GM12873 (cell line): ENCODE measurements around the gene GALNT17.

Source experiments
- TF ChIP-seq, protein P1 (sequence below): IDR thresholded peaks from 2 replicates; pipeline ENCODE4 v1.5.1; 2012; ENCODE audit warnings: low read depth, mild to moderate bottlenecking, moderate library complexity, low read length, control low read depth; ENCODE audit not compliant: insufficient read depth; ENCODE audit errors: missing control alignments

Gene GALNT17

DNA sequence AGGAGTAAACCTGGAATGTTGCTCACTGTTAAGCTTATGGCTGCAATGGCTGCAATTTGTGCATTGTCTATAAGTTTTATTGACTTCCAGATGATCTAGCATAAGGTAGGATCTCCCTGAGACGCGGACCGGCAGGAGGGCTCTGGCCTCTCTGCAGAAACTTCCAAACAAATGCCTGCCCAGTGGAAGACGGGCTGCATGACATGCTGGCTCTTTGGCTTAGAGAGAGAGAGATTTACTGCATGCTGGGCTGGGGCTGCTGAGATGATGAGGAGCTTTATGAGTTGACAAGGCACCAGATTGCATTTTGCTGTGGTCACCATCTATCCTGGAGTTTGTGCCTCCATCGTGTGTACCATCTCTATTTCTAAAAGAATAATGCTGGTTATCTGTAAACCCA is 193.2 kb downstream of the GALNT17 start:
- TF ChIP-seq, protein P1, sequence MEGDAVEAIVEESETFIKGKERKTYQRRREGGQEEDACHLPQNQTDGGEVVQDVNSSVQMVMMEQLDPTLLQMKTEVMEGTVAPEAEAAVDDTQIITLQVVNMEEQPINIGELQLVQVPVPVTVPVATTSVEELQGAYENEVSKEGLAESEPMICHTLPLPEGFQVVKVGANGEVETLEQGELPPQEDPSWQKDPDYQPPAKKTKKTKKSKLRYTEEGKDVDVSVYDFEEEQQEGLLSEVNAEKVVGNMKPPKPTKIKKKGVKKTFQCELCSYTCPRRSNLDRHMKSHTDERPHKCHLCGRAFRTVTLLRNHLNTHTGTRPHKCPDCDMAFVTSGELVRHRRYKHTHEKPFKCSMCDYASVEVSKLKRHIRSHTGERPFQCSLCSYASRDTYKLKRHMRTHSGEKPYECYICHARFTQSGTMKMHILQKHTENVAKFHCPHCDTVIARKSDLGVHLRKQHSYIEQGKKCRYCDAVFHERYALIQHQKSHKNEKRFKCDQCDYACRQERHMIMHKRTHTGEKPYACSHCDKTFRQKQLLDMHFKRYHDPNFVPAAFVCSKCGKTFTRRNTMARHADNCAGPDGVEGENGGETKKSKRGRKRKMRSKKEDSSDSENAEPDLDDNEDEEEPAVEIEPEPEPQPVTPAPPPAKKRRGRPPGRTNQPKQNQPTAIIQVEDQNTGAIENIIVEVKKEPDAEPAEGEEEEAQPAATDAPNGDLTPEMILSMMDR = no peak

DNA sequence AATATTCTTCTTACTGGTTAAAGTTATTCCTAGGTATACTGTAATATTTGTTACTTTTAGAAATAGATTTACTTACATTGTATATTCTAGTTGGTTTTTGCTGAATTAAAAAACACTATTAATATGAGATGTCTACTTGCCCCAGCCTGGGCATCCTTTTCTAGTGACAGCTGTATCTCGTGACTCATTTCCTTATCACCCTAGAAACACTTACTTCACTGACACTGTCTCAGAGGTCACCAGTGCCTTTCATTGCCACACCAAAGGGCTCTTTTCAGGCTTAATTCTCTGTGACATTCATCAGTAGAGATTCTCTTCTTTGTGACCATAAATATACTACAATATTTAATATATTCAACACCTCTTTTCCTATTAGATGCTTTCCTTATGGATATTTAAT is 194.7 kb downstream of the GALNT17 start:
- TF ChIP-seq, protein P1 = no peak

DNA sequence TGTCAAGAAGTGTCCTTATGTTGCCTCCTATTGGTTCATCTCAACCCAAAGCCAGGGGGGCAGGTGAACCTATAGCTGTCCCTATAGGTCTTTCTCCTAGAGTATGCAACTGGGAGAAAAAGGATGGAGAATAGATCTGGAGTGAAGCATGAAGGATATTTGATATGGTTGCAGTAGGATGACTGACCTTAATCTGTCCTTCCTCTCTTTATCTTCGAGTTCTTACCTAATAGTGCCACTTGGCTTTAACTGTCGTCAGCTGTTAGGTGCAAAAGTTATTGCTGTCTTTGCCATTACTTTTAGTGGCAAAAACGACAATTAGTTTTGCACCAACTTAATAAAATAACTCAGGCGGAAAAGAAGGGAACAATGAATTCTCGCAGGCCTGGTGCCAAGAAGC is 196.0 kb downstream of the GALNT17 start:
- TF ChIP-seq, protein P1 = no peak

DNA sequence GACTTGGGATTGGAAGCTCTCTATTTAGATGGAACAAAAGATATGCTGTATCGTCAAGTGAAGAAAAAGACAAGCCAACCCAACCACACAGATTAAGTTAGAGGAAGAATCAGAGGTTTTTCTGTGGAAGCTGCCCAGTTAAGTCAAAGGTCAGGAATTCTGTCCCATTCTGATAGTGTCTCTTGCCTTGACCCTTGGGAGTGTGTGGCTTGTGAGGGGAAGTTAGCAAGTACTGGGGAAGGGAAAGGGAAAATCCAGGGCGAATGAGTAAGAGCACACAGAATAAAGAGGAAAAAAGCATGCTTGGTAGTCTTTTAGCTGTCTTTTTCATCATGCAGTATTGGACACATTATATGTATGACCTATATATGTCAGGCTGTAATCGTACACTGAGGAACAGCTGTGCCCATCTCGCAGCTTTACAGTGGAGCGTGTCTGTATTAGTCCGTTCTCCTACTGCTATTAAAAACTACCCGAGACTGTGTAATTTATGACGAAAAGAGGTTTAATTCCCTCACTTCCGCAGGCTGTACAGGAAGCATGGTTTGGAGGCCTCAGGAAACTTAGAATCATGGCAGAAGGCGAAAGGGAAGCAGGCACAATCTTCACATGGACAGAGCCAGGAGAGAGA is 197.2 kb downstream of the GALNT17 start:
- TF ChIP-seq, protein P1 = no peak

DNA sequence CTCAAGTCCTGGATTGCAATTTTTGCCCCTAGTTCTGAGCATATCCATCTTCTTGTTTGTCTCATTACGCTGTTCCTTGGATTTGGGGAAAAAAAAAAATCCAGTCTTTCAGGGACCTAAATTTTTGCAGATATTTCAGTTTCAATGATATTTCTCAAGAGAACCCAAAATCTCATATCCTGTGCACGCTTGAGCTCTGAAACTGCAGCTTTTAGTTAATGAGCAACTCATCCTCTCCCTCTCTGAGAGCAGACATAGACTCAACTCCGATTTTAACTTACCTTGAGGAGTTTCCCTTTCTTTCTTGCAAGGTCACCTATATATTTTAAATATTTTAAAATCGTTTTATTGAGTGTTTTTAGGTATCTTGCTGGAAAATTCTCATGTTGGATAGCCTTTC is 200.3 kb downstream of the GALNT17 start:
- TF ChIP-seq, protein P1 = no peak

DNA sequence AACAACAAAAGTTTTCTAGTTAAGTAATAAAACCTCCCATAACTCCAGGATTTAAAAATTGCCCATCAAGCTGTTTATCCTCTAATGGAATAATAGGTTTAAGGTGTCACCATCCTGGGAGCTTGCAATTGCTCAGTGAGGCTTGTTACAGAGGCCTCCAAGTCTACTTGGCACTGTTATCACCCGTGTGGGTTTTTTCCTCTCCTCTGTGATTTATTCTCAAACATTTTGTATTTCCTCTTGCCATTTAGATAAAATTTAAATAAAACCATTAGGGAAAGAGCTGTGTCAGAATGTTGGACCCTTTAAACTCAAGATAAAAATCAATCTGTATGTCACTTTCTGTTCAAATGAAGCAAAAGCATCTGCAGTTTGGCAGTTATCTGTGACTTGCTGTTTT is 202.6 kb downstream of the GALNT17 start:
- TF ChIP-seq, protein P1 = no peak

DNA sequence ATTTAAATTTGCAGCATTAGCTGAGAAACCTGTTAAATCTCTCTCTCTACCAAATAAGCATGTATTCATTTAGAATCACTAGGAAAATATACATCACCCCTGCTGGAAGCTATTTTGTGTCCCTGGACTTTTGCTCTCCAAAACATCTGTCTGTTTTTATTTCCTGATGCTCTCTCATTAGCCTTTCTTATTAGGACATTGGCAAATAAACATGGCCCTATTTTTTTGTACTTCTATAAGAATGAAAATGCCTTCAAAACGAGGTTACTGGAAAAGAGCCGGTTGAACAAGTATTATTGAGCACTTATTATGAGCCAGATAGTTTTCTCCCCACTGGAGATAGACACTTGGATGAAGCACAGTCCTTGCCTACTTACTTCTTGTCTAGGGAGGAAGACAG is 206.9 kb downstream of the GALNT17 start:
- TF ChIP-seq, protein P1 = no peak
